CD4-positive, CD25-positive, alpha-beta regulatory T cell (primary cell): ENCODE measurements around the gene IL23R. TPM values are rescaled to one million over a fixed set of nuclear protein-coding genes. Genes with fewer than 3 reads are reported as not detected.

ENCODE experiments used
- ATAC-seq, 2 donors: fragments of 150-1000 bp; cut with Tn5 transposase; one replicate each; pipeline ENCODE4 v1.10.0; 2021; ENCODE audit warnings: low read depth in 2 of 2, moderate number of reproducible peaks in 2 of 2, moderate library complexity in 1 of 2
- DNase-seq, 3 donors: peaks; one replicate each; pipeline versions ENCODE4 v3.0.0 to v3.0.0-alpha.2; 2012 to 2022; ENCODE audit warnings: mixed read lengths in 1 of 3
- H3K27ac ChIP-seq: one replicate; pipeline ENCODE4 v1.7.0; 2013; ENCODE audit warnings: mild to moderate bottlenecking, low read length; ENCODE audit not compliant: insufficient read depth, poor library complexity, severe bottlenecking
- H3K27me3 ChIP-seq: one replicate; pipeline ENCODE4 v1.7.0; 2013; ENCODE audit warnings: low read length; ENCODE audit not compliant: control insufficient read depth, insufficient read depth
- H3K36me3 ChIP-seq: one replicate; pipeline ENCODE4 v1.7.0; 2013; ENCODE audit warnings: mild to moderate bottlenecking, low read length, moderate library complexity; ENCODE audit not compliant: control insufficient read depth, insufficient read depth
- H3K4me1 ChIP-seq: 2 replicates; pipeline ENCODE4 v1.7.0; 2013; ENCODE audit warnings: mild to moderate bottlenecking, low read length; ENCODE audit not compliant: insufficient read depth, control insufficient read depth, poor library complexity, severe bottlenecking
- H3K4me3 ChIP-seq: one replicate; pipeline ENCODE4 v1.7.0; 2013; ENCODE audit warnings: low read depth, mild to moderate bottlenecking, low read length, moderate library complexity
- H3K9me3 ChIP-seq, 2 experiments: 1 replicate in 1 of 2; 2 replicates in 1 of 2; pipeline ENCODE4 v1.7.0; 2013; ENCODE audit warnings: low read length in 2 of 2, mild to moderate bottlenecking in 1 of 2, moderate library complexity in 1 of 2; ENCODE audit not compliant: control insufficient read depth in 2 of 2
- H3K27ac Mint-ChIP-seq, 3 donors: one replicate each; pipeline ENCODE4 v1.8.0; 2020 to 2022; ENCODE audit warnings: mild to moderate bottlenecking in 3 of 3, mixed read lengths in 3 of 3, moderate library complexity in 2 of 3
- H3K27me3 Mint-ChIP-seq: one replicate; pipeline ENCODE4 v1.8.0; 2022; ENCODE audit warnings: mild to moderate bottlenecking, mixed read lengths
- H3K36me3 Mint-ChIP-seq: one replicate; pipeline ENCODE4 v1.8.0; 2020; ENCODE audit warnings: mixed read lengths
- H3K4me1 Mint-ChIP-seq, 4 donors: one replicate each; pipeline ENCODE4 v1.8.0; 2020 to 2022; ENCODE audit warnings: mixed read lengths in 4 of 4, mild to moderate bottlenecking in 1 of 4
- H3K4me3 Mint-ChIP-seq, 4 donors: one replicate each; pipeline ENCODE4 v1.8.0; 2020 to 2022; ENCODE audit warnings: mild to moderate bottlenecking in 4 of 4, mixed read lengths in 4 of 4, moderate library complexity in 3 of 4
- H3K9me3 Mint-ChIP-seq, 7 donors: one replicate each; pipeline ENCODE4 v1.8.0; 2020 to 2022; ENCODE audit warnings: mixed read lengths in 7 of 7, mild to moderate bottlenecking in 3 of 7, moderate library complexity in 2 of 7
- polyA plus RNA-seq, 4 donors: library from polyadenylated mRNA; unstranded; fragments of 300-500 nt; fragmentation: Illumina TruSeq; gene quantifications; one replicate each; pipeline ENCODE4 v1.2.3, GENCODE V29; 2021
- total RNA-seq: library from RNA; stranded (reverse); gene quantifications from one replicate; pipeline ENCODE4 v1.2.3, GENCODE V29; 2022

Gene IL23R
- total and polyA plus RNA-seq, 5 donors from 2014 or later, result 0.20 to 0.35 (median 0.30) TPM; not detected in 2

GRCh38 chr1:67188137-67188536 lies 21.9 kb downstream of the IL23R start:
- ATAC-seq (no peak), DNase-seq (no peak)
- Mint-ChIP-seq H3K9me3 (peaks cover 0 to 1% (median 0%) of the 10 kb centered on the region in 7 donors), H3K36me3 (no peaks in the 10 kb centered on the region), H3K27ac (no peak overlapping the region), H3K4me1 (peaks cover 0 to 7% (median 0%) of the 10 kb centered on the region in 4 donors), H3K27me3 (no peaks in the 10 kb centered on the region), H3K4me3 (no peak overlapping the region)
- Histone ChIP-seq H3K27me3 (no peaks in the 10 kb centered on the region), H3K27ac (no peak overlapping the region), H3K4me1 (peaks cover 5% of the 10 kb centered on the region), H3K36me3 (no peaks in the 10 kb centered on the region), H3K9me3 (no peaks in the 10 kb centered on the region), H3K4me3 (no peak overlapping the region)

DNA sequence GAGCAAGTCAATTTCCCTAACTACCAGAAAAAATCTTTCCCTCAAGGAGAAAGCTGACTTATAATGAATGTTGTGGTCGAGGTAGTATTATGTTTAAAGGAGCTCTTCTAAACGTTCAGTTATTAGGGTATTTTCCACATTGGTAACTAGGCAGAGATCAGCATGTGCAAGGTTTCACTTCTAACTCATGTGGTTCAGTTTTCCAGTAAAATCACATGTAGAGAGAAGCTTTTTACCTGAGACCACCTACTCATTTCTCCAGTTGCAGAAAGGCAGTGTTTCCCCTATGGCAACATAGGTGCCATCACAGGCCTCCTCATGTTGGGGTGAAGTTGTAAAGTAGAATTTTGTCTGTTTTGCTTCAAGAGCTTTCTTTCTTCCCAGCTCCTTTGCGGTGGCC lies 23.7 kb downstream of the IL23R start:
- Mint-ChIP-seq H3K4me3 (no peak overlapping the region), H3K27ac (no peak overlapping the region), H3K27me3 (no peaks in the 10 kb centered on the region), H3K36me3 (no peaks in the 10 kb centered on the region), H3K9me3 (peaks cover 0 to 1% (median 0%) of the 10 kb centered on the region in 7 donors), H3K4me1 (peaks cover 0 to 21% (median 7%) of the 10 kb centered on the region in 4 donors)
- Histone ChIP-seq H3K27me3 (no peaks in the 10 kb centered on the region), H3K36me3 (no peaks in the 10 kb centered on the region), H3K9me3 (no peaks in the 10 kb centered on the region), H3K27ac (no peak overlapping the region), H3K4me1 (peaks cover 18% of the 10 kb centered on the region), H3K4me3 (peak overlapping the region; percentile 49)
- ATAC-seq (no peak), DNase-seq (no peak)

GRCh38 chr1:67190410-67190809 lies 24.2 kb downstream of the IL23R start:
- Mint-ChIP-seq H3K27me3 (no peaks in the 10 kb centered on the region), H3K27ac (no peak overlapping the region), H3K4me1 (peaks cover 0 to 26% (median 7%) of the 10 kb centered on the region in 4 donors), H3K36me3 (no peaks in the 10 kb centered on the region), H3K9me3 (peaks cover 0 to 1% (median 0%) of the 10 kb centered on the region in 7 donors), H3K4me3 (no peak overlapping the region)
- H3K36me3 ChIP-seq, result no peaks in the 10 kb centered on the region
- DNase-seq (no peak), ATAC-seq (no peak)
- H3K27me3 ChIP-seq, result no peaks in the 10 kb centered on the region
- no peaks in the 10 kb centered on the region for H3K9me3 ChIP-seq
- H3K27ac ChIP-seq, result no peak overlapping the region
- no peak overlapping the region for H3K4me3 ChIP-seq
- H3K4me1 ChIP-seq, result peaks cover 23% of the 10 kb centered on the region

DNA sequence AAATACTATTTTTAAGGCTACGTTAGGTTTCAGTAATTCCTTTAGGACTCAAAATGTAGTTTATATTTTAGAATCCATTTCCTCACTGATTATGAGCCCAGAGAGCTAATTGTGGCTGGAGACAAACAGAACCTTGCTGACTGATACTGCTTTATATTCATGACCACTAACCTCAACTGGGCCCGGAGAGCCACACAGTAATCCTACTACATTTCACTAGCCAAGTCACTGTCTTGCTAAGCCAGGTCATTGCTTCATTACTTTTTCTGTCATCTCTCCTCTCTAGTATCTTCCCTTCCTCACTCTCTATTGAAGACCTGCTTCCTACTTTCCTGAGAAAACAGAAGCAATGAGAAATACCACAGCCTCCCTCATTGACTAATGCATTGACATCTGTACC lies 24.7 kb downstream of the IL23R start:
- H3K4me1 Mint-ChIP-seq, result peaks cover 0 to 27% (median 7%) of the 10 kb centered on the region in 4 donors
- no peaks in the 10 kb centered on the region for H3K27me3 Mint-ChIP-seq
- Histone ChIP-seq H3K4me1 (peaks cover 25% of the 10 kb centered on the region), H3K27ac (no peak overlapping the region), H3K9me3 (no peaks in the 10 kb centered on the region), H3K27me3 (no peaks in the 10 kb centered on the region), H3K4me3 (no peak overlapping the region), H3K36me3 (no peaks in the 10 kb centered on the region)
- H3K36me3 Mint-ChIP-seq, result no peaks in the 10 kb centered on the region
- peaks cover 0 to 1% (median 0%) of the 10 kb centered on the region in 7 donors for H3K9me3 Mint-ChIP-seq
- ATAC-seq, result no peak
- no peak overlapping the region for H3K4me3 Mint-ChIP-seq
- DNase-seq, result no peak
- no peak overlapping the region for H3K27ac Mint-ChIP-seq

DNA sequence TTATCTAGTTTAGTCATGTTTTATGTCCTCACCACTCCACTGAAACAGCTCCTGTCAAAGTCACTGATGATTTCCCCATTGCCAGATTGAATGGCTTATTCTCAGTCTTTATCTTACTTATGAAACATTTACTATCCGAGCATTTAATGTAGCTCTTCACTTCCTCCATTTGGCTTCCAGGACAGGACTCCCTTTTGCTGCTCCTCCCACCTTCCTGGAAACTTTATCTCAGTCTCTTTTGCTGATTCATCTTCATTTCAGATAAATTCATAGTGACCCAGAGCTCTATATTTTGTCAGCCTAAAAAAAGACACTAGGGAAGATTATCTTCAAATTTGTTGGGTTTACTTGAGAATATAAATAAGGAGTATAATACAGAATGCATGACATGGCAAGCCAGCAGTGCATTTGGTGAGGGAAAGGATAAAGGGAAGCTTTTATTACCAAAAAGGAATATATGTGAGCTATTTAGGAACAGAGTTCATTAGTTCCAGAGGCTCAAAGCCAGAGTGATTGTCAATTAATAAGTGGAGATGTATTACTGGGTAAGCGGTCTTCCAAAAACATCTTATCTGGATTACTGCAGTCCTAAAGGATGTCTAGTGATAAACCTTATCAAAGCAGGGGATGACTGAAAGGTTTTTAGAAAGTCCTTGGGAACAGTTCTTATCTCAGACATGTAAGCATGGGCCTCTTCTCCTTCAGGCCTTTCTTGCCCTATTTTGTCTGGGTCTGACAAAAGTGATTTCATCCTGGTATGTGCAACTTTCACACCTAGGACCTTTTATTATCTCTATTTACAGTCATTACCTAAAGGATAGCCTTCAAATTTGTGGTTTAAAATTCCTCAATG lies 25.6 kb downstream of the IL23R start:
- Mint-ChIP-seq H3K27ac (no peak overlapping the region), H3K4me1 (peaks cover 5 to 27% (median 7%) of the 10 kb centered on the region in 4 donors), H3K27me3 (no peaks in the 10 kb centered on the region), H3K4me3 (no peak overlapping the region), H3K36me3 (no peaks in the 10 kb centered on the region), H3K9me3 (peaks cover 0 to 1% (median 0%) of the 10 kb centered on the region in 7 donors)
- H3K4me3 ChIP-seq, result no peak overlapping the region
- H3K27ac ChIP-seq, result no peak overlapping the region
- no peaks in the 10 kb centered on the region for H3K9me3 ChIP-seq
- no peaks in the 10 kb centered on the region for H3K27me3 ChIP-seq
- H3K36me3 ChIP-seq, result no peaks in the 10 kb centered on the region
- DNase-seq (no peak), ATAC-seq (no peak)
- peaks cover 25% of the 10 kb centered on the region for H3K4me1 ChIP-seq

DNA sequence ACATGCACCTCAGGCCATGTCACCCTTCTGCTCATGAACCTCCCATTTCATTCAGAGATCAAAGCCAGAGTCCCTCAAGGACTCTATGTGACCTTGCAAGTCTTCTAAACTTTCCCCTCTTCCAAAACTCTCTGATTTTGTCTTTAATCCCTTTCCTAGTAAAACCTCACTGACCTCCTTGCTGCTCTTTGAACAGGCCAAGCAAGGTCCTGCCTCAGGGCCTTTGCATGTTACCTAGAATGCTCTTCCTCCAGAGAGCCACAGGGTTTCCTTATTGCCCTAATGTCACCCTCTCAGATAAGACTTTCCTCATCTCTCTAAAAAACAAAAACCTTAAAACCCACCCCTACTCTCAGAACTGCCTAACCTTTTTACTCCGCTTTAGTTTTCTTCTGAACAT lies 26.6 kb downstream of the IL23R start:
- Mint-ChIP-seq H3K36me3 (no peaks in the 10 kb centered on the region), H3K27ac (no peak overlapping the region), H3K9me3 (peaks cover 0 to 1% (median 0%) of the 10 kb centered on the region in 7 donors), H3K27me3 (no peaks in the 10 kb centered on the region), H3K4me1 (peaks cover 6 to 27% (median 9%) of the 10 kb centered on the region in 4 donors), H3K4me3 (no peak overlapping the region)
- Histone ChIP-seq H3K4me3 (no peak overlapping the region), H3K9me3 (no peaks in the 10 kb centered on the region), H3K4me1 (peaks cover 25% of the 10 kb centered on the region), H3K27ac (no peak overlapping the region), H3K27me3 (no peaks in the 10 kb centered on the region), H3K36me3 (no peaks in the 10 kb centered on the region)
- ATAC-seq (no peak), DNase-seq (no peak)

DNA sequence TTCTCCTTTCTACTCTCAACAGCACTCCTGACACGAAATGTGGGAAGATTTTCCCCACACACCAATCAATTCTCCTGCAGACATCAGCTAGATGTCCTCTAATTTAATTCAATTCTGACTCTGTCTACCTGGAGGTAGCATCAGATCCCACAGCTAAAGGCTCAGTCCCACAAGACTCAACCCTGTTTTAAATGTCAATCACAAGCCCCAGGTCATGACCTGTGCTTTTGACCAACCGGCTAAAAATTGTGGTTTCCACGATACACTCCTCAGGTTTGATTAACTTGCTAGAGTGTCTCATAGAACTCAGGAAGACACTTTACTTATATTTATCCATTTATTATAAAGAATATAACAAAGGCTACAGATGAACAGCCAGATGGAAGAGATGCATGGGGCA lies 27.4 kb downstream of the IL23R start:
- no peaks in the 10 kb centered on the region for H3K36me3 Mint-ChIP-seq
- peaks cover 6 to 27% (median 9%) of the 10 kb centered on the region in 4 donors for H3K4me1 Mint-ChIP-seq
- Histone ChIP-seq H3K4me1 (peaks cover 25% of the 10 kb centered on the region), H3K27me3 (no peaks in the 10 kb centered on the region), H3K4me3 (peak overlapping the region; percentile 23), H3K36me3 (no peaks in the 10 kb centered on the region), H3K9me3 (no peaks in the 10 kb centered on the region), H3K27ac (peak overlapping the region; percentile 73)
- peaks cover 0 to 1% (median 0%) of the 10 kb centered on the region in 7 donors for H3K9me3 Mint-ChIP-seq
- ATAC-seq (no peak), DNase-seq (no peak)
- no peak overlapping the region for H3K4me3 Mint-ChIP-seq
- H3K27me3 Mint-ChIP-seq, result no peaks in the 10 kb centered on the region
- H3K27ac Mint-ChIP-seq, result peak overlapping the region in 1 of 3 donors; percentile 43
